GM18909 (cell line): ENCODE results near the gene POU4F1.

ENCODE experiments used
- ATAC-seq: cut with Tn5 transposase; IDR thresholded peaks from one replicate; pipeline ENCODE4 v1.9.1; 2021; ENCODE audit warnings: mild to moderate bottlenecking; ENCODE audit not compliant: unreplicated experiment, poor library complexity

The POU4F1 gene

GRCh38 chr13:78607409-78608251 is 4.3 kb upstream of the POU4F1 start:
- ATAC-seq = no peak

- no peak for ATAC-seq
These were observed 3.4 kb upstream of the POU4F1 start for GRCh38 chr13:78606471-78607408.

- ATAC-seq = no peak
These were observed 1.6 kb upstream of the POU4F1 start for GRCh38 chr13:78604782-78605611.

- peak; percentile 32 for ATAC-seq
These were observed 652 bp downstream of the POU4F1 start for GRCh38 chr13:78602561-78603239.

- no peak for ATAC-seq
These were observed 1.3 kb downstream of the POU4F1 start for GRCh38 chr13:78601874-78602560.

- ATAC-seq = no peak
These were observed 2.1 kb downstream of the POU4F1 start for GRCh38 chr13:78601124-78601873.

GRCh38 chr13:78600280-78600883 is 3.0 kb downstream of the POU4F1 start:
- ATAC-seq = no peak

GRCh38 chr13:78599645-78600279 is 3.6 kb downstream of the POU4F1 start:
- no peak for ATAC-seq

GRCh38 chr13:78598966-78599644 is 4.2 kb downstream of the POU4F1 start:
- ATAC-seq = no peak

GRCh38 chr13:78598116-78598781 is 5.1 kb downstream of the POU4F1 start:
- ATAC-seq = no peak

- ATAC-seq = no peak
These were observed 5.8 kb downstream of the POU4F1 start for GRCh38 chr13:78597602-78597932.

- ATAC-seq = no peak
These were observed 6.4 kb downstream of the POU4F1 start for GRCh38 chr13:78596736-78597601.

- peak; percentile 9 for ATAC-seq
These were observed 7.0 kb downstream of the POU4F1 start for GRCh38 chr13:78596399-78596735.

GRCh38 chr13:78595495-78596398 is 7.6 kb downstream of the POU4F1 start:
- peak; percentile 87 for ATAC-seq

GRCh38 chr13:78594456-78594975 is 8.8 kb downstream of the POU4F1 start:
- no peak for ATAC-seq
